ENCODE results near the gene EGLN3.
A peak's percentile ranks its signal among the peaks of the same experiment; 100 is the strongest.

The EGLN3 gene

DNA sequence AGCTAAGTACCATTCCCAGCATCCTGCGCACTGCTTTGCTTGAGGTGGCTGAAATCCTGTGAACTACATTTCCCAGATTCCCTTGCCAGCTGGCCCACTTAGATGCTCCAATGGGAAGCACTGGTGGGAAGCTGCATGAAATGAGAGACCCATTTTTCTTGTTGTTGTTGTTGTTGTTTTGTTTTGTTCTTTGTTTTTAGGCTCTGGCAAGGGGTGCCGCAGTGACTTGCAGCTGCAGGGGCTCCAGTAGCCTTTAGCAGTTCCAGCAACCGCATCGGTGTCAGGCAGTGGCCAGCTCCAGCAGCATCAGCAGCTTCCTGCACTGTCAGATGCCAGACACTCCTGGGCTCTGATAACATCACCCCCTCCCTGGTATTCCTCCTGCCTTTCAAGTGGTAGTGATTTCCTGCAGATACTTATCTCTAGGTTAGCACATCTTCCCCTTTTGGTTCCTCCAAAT, 8.8 kb upstream of the EGLN3 start:
- DNase-seq: no peak

GRCh38 chr14:33958605-33959226, 7.8 kb upstream of the EGLN3 start:
- DNase-seq: no peak

DNA sequence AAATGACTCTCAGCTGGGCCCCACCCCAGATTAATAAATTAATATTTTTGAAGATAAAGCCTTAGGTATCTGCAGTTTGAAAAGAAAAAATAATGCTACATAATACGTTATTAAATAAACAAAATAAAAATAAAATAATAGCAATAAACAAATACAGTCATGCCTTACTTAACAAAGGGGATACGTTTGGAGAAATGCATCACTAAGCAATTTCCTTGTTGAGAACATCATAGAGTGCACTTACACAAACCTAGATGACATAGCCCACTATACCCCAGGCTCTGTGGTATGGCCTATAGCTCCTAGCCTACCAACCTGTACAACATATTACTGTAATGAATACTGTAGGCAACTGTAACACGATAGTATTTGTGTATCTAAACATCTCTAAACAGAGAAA, 7.1 kb upstream of the EGLN3 start:
- no peak for DNase-seq

DNA sequence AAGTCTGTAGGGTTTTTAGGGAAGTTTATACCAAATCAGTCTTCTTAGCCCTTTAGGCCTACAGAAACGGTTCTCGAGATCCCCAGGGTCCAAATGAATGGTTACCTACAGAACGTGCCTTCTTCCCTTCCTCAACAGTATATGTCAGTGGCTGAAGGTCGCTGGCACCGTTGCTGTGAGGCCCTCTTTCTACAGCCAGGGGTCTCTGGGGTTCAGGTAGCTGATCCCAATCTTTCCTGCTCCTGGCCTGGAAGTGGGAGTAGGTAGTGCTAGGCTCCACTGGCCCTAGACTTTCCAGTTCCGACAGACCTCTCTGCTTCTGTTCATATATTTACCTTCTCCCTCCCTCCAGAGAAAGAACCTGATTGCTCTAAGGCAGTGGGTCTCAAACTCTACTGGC, 6.4 kb upstream of the EGLN3 start:
- DNase-seq: no peak

DNA sequence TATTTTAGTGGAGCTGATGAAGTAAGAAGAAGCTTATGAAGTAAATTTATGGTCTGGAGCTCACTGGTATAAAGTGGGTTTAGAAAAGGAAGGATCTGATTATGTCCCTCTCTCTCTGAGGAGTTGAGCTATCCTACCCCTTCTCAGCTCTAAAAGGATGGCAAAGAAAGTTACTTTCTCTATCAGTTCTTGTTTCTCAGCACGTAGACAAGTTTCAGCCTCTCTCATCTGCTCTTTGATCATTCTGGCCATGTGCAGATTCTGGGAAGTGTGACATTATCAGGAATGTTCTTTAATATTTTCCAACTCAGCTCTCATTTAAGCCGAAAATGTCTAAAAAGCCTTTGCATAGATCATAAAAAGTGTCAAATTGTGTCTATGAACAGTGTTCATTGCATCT, 5.8 kb upstream of the EGLN3 start:
- no peak for DNase-seq

GRCh38 chr14:33954016-33954598, 3.2 kb upstream of the EGLN3 start:
- no peak for DNase-seq

GRCh38 chr14:33952541-33952940, 1.7 kb upstream of the EGLN3 start:
- DNase-seq: no peak

GRCh38 chr14:33951183-33951840, 438 bp upstream of the EGLN3 start:
- no peak for DNase-seq

- no peak for DNase-seq
Measured at GRCh38 chr14:33949411-33949893, 1.4 kb downstream of the EGLN3 start.

DNA sequence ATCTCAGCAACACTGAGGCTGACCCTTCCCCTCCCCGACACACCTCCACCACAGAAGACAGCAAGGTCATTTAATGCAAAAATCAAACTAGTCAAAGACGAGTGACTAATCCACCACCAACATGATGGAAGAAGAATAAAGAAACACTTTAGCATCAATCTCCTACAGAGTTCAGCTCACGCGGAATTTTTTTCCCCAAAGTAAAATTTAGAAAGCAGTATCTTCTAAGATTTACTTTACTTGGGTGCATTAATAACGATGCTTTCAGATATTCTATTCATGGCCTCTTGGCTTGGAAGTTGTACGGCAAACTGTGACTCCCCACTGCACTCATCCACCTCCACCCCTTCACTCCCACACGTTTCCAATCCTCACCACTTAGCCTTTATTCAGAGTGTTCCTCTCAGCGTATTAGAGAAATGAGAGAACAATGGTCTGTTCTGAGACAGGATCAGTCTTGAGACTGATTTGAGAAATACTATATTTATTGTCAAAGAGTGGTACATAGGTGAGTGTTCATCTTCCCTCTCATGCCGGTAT, 1.9 kb downstream of the EGLN3 start:
- DNase-seq: no peak

- DNase-seq: no peak
Measured at GRCh38 chr14:33948145-33948868, 2.6 kb downstream of the EGLN3 start.

GRCh38 chr14:33946679-33947476, 4.0 kb downstream of the EGLN3 start:
- DNase-seq: peak; percentile 42

- no peak for DNase-seq
Measured at GRCh38 chr14:33945210-33946088, 5.4 kb downstream of the EGLN3 start.

DNA sequence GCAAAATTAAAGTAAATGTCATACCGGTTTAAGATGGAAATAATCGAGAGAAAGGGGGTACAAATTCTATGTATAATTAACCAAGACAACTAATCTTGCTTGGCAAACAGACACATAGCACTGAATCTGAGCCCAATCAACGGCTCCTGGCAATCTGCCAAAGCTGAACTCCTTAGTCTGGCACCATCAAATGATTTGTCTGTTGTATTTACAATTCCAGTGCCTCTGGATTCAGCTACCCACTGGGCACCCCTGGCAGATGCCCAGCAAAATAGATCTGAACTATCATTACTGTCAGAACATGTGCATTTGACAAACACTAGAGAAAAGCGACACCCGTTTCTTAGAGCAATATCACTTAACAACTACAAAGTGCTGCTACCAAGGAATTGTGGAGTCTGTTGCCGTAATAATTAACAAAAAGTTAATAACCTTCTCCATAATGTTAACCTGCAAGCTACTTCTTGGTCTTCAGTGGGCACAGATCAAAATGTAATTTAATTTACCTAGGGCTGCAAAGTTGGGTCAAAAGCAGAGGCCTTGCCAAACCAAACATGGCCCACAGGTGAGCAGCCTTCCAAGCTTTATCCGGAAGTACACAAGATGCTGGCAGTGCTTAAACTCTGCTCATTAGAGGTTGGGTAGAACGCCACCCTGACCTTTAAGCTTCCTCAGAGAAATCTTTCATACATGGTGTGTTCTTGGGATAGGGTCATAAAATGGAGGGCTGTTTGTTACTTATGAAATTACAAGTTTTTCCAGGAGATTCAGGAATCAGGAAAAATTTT, 7.6 kb downstream of the EGLN3 start:
- no peak for DNase-seq

DNA sequence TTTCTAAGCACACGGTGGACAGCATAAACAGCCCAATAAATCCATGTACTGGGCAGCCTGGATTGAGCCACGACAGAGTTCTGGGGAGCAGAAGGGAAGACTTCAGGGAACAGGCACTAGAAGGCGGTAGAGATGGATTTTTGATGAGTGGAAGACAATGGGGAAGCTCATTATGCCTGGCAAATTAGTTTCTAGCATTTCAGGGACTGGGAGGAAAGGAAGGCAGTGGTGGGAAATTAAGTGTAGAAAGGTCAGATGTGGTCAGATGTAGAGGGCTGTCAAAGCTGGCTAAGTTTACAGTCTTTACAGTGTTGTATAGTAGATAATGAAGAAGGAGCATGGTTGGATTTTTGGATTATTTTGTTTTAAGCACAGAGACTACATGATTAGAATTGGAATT, 9.2 kb downstream of the EGLN3 start:
- no peak for DNase-seq

DNA sequence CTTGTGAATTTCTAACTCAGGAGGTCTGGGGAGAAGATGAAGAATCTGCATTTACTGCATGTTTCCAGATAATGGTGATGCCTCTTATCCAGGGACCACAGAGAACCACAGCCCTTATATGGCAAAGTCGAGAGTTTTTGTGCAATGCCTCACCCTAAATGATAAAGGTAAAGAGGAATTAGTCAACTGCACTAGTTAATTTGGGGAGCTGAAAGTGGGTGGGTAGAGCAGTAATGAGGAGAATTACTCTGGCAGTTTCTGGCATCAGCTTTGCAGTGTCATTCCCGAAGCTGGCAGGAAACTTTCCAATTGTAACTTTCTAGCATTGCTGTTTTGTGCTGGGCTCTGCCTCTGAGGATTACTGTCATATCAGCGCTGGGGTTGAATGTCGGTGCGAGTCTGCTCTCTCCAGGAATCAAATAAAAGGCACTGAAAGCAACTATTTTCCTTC, 10.3 kb downstream of the EGLN3 start:
- no peak for DNase-seq

- DNase-seq: peak; percentile 84
Measured at GRCh38 chr14:33938131-33938949, 12.5 kb downstream of the EGLN3 start.

DNA sequence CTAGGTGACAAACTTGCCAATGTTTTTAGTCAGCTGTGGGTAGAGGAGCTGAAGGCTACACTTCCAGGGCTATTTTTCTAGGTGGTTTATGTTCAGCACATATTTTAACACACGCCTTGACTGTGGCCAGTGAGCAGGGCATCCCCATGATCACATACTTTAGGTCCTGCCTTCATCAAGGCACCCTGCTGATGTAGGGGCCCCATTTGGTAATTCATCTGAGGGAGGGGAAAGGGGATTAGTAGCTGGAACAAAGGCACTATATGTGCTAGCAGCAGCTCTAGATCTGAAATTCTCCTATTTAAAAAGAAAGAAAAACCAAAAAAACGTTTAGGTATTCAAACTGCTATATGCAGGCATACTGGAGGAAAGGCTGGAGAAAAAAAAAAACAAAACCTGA, 14.5 kb downstream of the EGLN3 start:
- no peak for DNase-seq

- DNase-seq: no peak
Measured at GRCh38 chr14:33934938-33935337, 15.9 kb downstream of the EGLN3 start.

All from right hindlimb (tissue), 1 donor.